HEK293 (cell line): ENCODE data around the gene PRAC1.

Source experiments
- CTCF ChIA-PET: fragments of 350-600 bp; formaldehyde crosslinking; extraction: SDS; loops from one replicate; lab custom pipeline; 2021; ENCODE audit warnings: antibody characterized with exemption; lab: Yijun Ruan, JAX
- POLR2A ChIA-PET: fragments of 300-600 bp; formaldehyde crosslinking; extraction: SDS; loops from one replicate; lab custom pipeline; 2020; ENCODE audit warnings: antibody characterized with exemption, inconsistent platforms; lab: Yijun Ruan, JAX
- H3K27ac ChIP-seq: fragments of 200-500 bp; sonication (Bioruptor generic); 2 replicates; pipeline ENCODE4 v1.5.1; 2014; ENCODE audit warnings: low read depth, low read length, control low read depth, inconsistent platforms; ENCODE audit errors: extremely low read depth
- H3K36me3 ChIP-seq, 2 experiments: fragments of 200-500 bp in 1 of 2; sonication (Bioruptor generic) in 1 of 2; 1 replicate in 1 of 2; 2 replicates in 1 of 2; pipeline ENCODE4 v1.5.1; 2014 to 2017; ENCODE audit warnings: inconsistent platforms in 2 of 2, low read length in 2 of 2; ENCODE audit not compliant: control insufficient read depth in 2 of 2, insufficient read depth in 1 of 2
- H3K4me1 ChIP-seq: fragments of 200-500 bp; sonication (Bioruptor generic); 2 replicates; pipeline ENCODE4 v1.5.1; 2014; ENCODE audit warnings: mild to moderate bottlenecking, low read length, inconsistent platforms; ENCODE audit not compliant: control insufficient read depth, insufficient read depth
- H3K4me3 ChIP-seq: 2 replicates; pipeline ENCODE4 v1.5.1; 2011; ENCODE audit warnings: low read depth, mild to moderate bottlenecking, control low read depth, low read length, moderate library complexity
- H3K9me3 ChIP-seq: fragments of 200-500 bp; sonication (Bioruptor generic); 2 replicates; pipeline ENCODE4 v1.5.1; 2014; ENCODE audit warnings: low read depth, low read length, inconsistent platforms; ENCODE audit not compliant: control insufficient read depth, insufficient read depth
- BCL11B ChIP-seq: fragments of 450-650 bp; formaldehyde crosslinking; IDR thresholded peaks from 2 replicates; pipeline ENCODE4 v1.5.1; 2016; ENCODE audit warnings: low read depth, missing biosample characterization, missing genetic modification characterization
- FEZF1 ChIP-seq: fragments of 450-650 bp; formaldehyde crosslinking; IDR thresholded peaks from 2 replicates; pipeline ENCODE4 v1.5.1; 2016; ENCODE audit warnings: missing biosample characterization, missing genetic modification characterization
- GLI2 ChIP-seq: fragments of 450-650 bp; formaldehyde crosslinking; IDR thresholded peaks from 2 replicates; pipeline ENCODE4; 2017; ENCODE audit warnings: missing biosample characterization, missing genetic modification characterization, low read depth, borderline replicate concordance
- KLF10 ChIP-seq: fragments of 450-650 bp; IDR thresholded peaks from 2 replicates; pipeline ENCODE4 v1.5.1; 2018; ENCODE audit warnings: missing biosample characterization, mild to moderate bottlenecking, missing genetic modification characterization
- KLF17 ChIP-seq: fragments of 450-650 bp; formaldehyde crosslinking; IDR thresholded peaks from 2 replicates; pipeline ENCODE4 v1.5.1; 2016; ENCODE audit warnings: missing biosample characterization, missing genetic modification characterization
- PBX3 ChIP-seq: sonication (generic); formaldehyde crosslinking; IDR thresholded peaks from 2 replicates; pipeline ENCODE4 v1.8.1; 2022; ENCODE audit warnings: mild to moderate bottlenecking, moderate library complexity, missing genetic modification reagents
- PRDM4 ChIP-seq: fragments of 450-650 bp; formaldehyde crosslinking; IDR thresholded peaks from 2 replicates; pipeline ENCODE4 v1.5.1; 2017; ENCODE audit warnings: missing biosample characterization, missing genetic modification characterization
- SCRT1 ChIP-seq: fragments of 450-650 bp; formaldehyde crosslinking; IDR thresholded peaks from 2 replicates; pipeline ENCODE4 v1.5.1; 2016; ENCODE audit warnings: missing biosample characterization, missing genetic modification characterization, borderline replicate concordance
- SCRT2 ChIP-seq: fragments of 450-650 bp; formaldehyde crosslinking; IDR thresholded peaks from 2 replicates; pipeline ENCODE4 v1.5.1; 2016; ENCODE audit warnings: missing biosample characterization, missing genetic modification characterization
- YY2 ChIP-seq: fragments of 450-650 bp; formaldehyde crosslinking; IDR thresholded peaks from 2 replicates; pipeline ENCODE4 v1.5.1; 2016; ENCODE audit warnings: missing biosample characterization, missing genetic modification characterization
- ZBTB17 ChIP-seq: fragments of 450-650 bp; formaldehyde crosslinking; IDR thresholded peaks from 2 replicates; pipeline ENCODE4 v1.5.1; 2016; ENCODE audit warnings: missing biosample characterization, missing genetic modification characterization
- ZBTB7A ChIP-seq: fragments of 450-650 bp; formaldehyde crosslinking; IDR thresholded peaks from 2 replicates; pipeline ENCODE4 v1.5.1; 2016; ENCODE audit warnings: low read depth, missing biosample characterization, missing genetic modification characterization
- ZEB2 ChIP-seq: fragments of 450-650 bp; formaldehyde crosslinking; IDR thresholded peaks from 2 replicates; pipeline ENCODE4 v1.5.1; 2016; ENCODE audit warnings: missing biosample characterization, missing genetic modification characterization
- ZNF2 ChIP-seq: fragments of 450-650 bp; formaldehyde crosslinking; IDR thresholded peaks from 2 replicates; pipeline ENCODE4 v1.5.1; 2016; ENCODE audit warnings: missing biosample characterization, missing genetic modification characterization
- ZNF214 ChIP-seq: fragments of 450-650 bp; formaldehyde crosslinking; IDR thresholded peaks from 2 replicates; pipeline ENCODE4 v1.5.1; 2017; ENCODE audit warnings: missing biosample characterization, mild to moderate bottlenecking, missing genetic modification characterization, borderline replicate concordance
- ZNF274 ChIP-seq, 2 experiments: fragments of 200-500 bp in 1 of 2; fragments of 450-650 bp in 1 of 2; sonication (Bioruptor generic) in 1 of 2; formaldehyde crosslinking in 1 of 2; IDR thresholded peaks; 2 replicates each; pipeline versions ENCODE4 v1.5.1 to v1.6.1; 2014 to 2016; ENCODE audit warnings: borderline replicate concordance in 1 of 2, inconsistent platforms in 1 of 2, low read length in 1 of 2, missing biosample characterization in 1 of 2, missing genetic modification characterization in 1 of 2
- ZNF404 ChIP-seq: fragments of 450-650 bp; formaldehyde crosslinking; IDR thresholded peaks from 2 replicates; pipeline ENCODE4 v1.5.1; 2017; ENCODE audit warnings: missing biosample characterization, missing genetic modification characterization
- ZNF530 ChIP-seq: fragments of 450-650 bp; formaldehyde crosslinking; IDR thresholded peaks from 2 replicates; pipeline ENCODE4 v1.5.1; 2016; ENCODE audit warnings: low read depth, missing biosample characterization, missing genetic modification characterization
- ZNF585B ChIP-seq: fragments of 450-650 bp; formaldehyde crosslinking; IDR thresholded peaks from 2 replicates; pipeline ENCODE4 v1.5.1; 2016; ENCODE audit warnings: missing biosample characterization, missing genetic modification characterization
- ZNF596 ChIP-seq: fragments of 450-650 bp; IDR thresholded peaks from 2 replicates; pipeline ENCODE4 v1.5.0; 2018; ENCODE audit warnings: missing biosample characterization, mild to moderate bottlenecking, missing genetic modification characterization, moderate library complexity
- ZNF664 ChIP-seq: fragments of 450-650 bp; formaldehyde crosslinking; IDR thresholded peaks from 2 replicates; pipeline ENCODE4 v1.5.1; 2016; ENCODE audit warnings: missing biosample characterization, missing genetic modification characterization
- ZNF785 ChIP-seq: fragments of 450-650 bp; formaldehyde crosslinking; IDR thresholded peaks from 2 replicates; pipeline ENCODE4 v1.5.1; 2016; ENCODE audit warnings: missing biosample characterization, missing genetic modification characterization
- ZSCAN5A ChIP-seq: fragments of 450-650 bp; formaldehyde crosslinking; IDR thresholded peaks from 2 replicates; pipeline ENCODE4 v1.5.1; 2016; ENCODE audit warnings: missing biosample characterization, missing genetic modification characterization

PRAC1 gene

GRCh38 chr17:48690655-48691054, 31.7 kb downstream of the PRAC1 start:
- Histone ChIP-seq H3K9me3 (no peaks in the 10 kb centered on the region), H3K36me3 (no peaks in the 10 kb centered on the region), H3K4me1 (no peaks in the 10 kb centered on the region), H3K27ac (no peak overlapping the region), H3K4me3 (no peak overlapping the region)
- ChIA-PET POLR2A (no interaction called here), CTCF (interaction anchor here (0.8 to 5.0 kb wide), 3 partner anchors 13 to 194 kb away, joined by 3 to 62 read pairs (median 3); no protein-coding TSS in a partner anchor)
- peak; percentile 30; the same call in 1 of the 2 replicates for TF ChIP-seq ZNF585B (tag by site-specific recombination)
- TF ChIP-seq ZNF785 (tag by site-specific recombination): no peak
- TF ChIP-seq GLI2: no peak
- peak; percentile 56; the same call in 1 of the 2 replicates for TF ChIP-seq ZBTB17 (tag by site-specific recombination)

- TF ChIP-seq PBX3 (CRISPR knock-in tag) (no peak), SCRT2 (peak; percentile 57), PRDM4 (tag by site-specific recombination) (no peak), SCRT1 (tag by site-specific recombination) (0 out of 2 replicates have a peak, but pooled peaks have one; percentile 25), ZNF274 (IDR thresholded peaks at IDR 0.05; ENCODE audit: low read length) (no peak), ZNF274 (tag by site-specific recombination; IDR thresholded peaks at IDR 0.05; ENCODE audit: borderline replicate concordance) (no peak), ZBTB7A (tag by site-specific recombination) (no peak), ZNF530 (no peak), KLF10 (no peak)
- Histone ChIP-seq H3K27ac (no peak overlapping the region), H3K9me3 (no peaks in the 10 kb centered on the region), H3K36me3 (no peaks in the 10 kb centered on the region), H3K4me3 (no peak overlapping the region), H3K4me1 (no peaks in the 10 kb centered on the region)
- CTCF ChIA-PET: interaction anchor here (0.5 to 17.1 kb wide), 11 partner anchors 10 to 511 kb away, joined by 3 to 365 read pairs (median 4); partner anchors contain the start of genes HOXB13 and PRAC2
- POLR2A ChIA-PET: no interaction called here
Observed at GRCh38 chr17:48681609-48682008, 40.7 kb downstream of the PRAC1 start.

GRCh38 chr17:48679385-48680096, 42.8 kb downstream of the PRAC1 start:
- no peaks in the 10 kb centered on the region for H3K4me1 ChIP-seq
- H3K27ac ChIP-seq: no peak overlapping the region
- H3K4me3 ChIP-seq: no peak overlapping the region
- CTCF ChIA-PET: interaction anchor here (0.5 to 17.1 kb wide), 47 partner anchors 8 to 353 kb away, joined by 3 to 365 read pairs (median 8); partner anchors contain the start of genes ATP5MC1, HOXB13, HOXB9 and PRAC2
- H3K36me3 ChIP-seq: no peaks in the 10 kb centered on the region
- POLR2A ChIA-PET: interaction anchor here (0.5 to 2.1 kb wide), 4 partner anchors 61 to 205 kb away, joined by 3 to 7 read pairs (median 5); no protein-coding TSS in a partner anchor
- H3K9me3 ChIP-seq: no peaks in the 10 kb centered on the region
- TF ChIP-seq KLF17 (tag by site-specific recombination) (no peak), ZSCAN5A (tag by site-specific recombination) (no peak), FEZF1 (peak; percentile 31; the same call in 1 of the 2 replicates), ZNF2 (no peak), BCL11B (tag by site-specific recombination) (no peak), ZNF214 (tag by site-specific recombination) (peak; percentile 96), ZNF596 (no peak), ZEB2 (tag by site-specific recombination) (peak; percentile 64; the same call in 1 of the 2 replicates), GLI2 (no peak), ZNF404 (tag by site-specific recombination) (no peak), ZNF664 (tag by site-specific recombination) (peak; percentile 84), YY2 (peak; percentile 20; the same call in 1 of the 2 replicates)
